MV-4-11 (cell line): ENCODE data around the gene ATP6V1A.

Source experiments
- DNase-seq: peaks from one replicate; lab custom pipeline; 2025; lab: John Stamatoyannopoulos, UW

Gene ATP6V1A

GRCh38 chr3:113747283-113748046 is 630 bp downstream of the ATP6V1A start:
- DNase-seq: peak; percentile 50

- no peak for DNase-seq
Measured at GRCh38 chr3:113751141-113751540, 4.3 kb downstream of the ATP6V1A start.

DNA sequence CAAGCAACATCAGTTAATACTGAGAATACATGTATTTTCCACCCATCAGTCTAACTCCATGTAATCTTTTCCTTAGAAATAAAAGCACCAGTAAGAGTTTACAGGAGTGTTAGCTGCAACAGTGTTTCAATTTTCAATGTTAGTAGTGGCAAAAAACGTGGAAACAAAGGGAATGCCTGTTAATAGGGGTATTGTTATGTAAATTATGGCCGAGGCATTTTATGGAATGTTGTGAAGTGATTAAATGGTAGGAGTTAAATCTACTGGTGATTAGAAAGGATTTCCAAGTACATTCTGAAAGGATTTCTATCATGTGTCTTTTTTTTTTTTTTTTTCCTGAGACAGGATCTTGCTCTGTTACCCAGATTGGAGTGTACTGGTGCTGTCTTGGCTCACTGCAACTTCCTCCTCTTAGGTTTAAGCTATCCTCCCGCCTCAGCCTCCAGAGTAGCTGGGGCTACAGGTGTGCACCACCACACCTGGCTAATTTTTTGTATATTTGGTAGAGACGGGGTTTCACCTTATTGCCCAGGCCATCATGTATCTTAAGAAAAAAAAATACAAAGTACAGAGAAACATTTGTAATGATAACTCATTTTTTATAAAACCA is 6.6 kb downstream of the ATP6V1A start:
- DNase-seq: no peak

DNA sequence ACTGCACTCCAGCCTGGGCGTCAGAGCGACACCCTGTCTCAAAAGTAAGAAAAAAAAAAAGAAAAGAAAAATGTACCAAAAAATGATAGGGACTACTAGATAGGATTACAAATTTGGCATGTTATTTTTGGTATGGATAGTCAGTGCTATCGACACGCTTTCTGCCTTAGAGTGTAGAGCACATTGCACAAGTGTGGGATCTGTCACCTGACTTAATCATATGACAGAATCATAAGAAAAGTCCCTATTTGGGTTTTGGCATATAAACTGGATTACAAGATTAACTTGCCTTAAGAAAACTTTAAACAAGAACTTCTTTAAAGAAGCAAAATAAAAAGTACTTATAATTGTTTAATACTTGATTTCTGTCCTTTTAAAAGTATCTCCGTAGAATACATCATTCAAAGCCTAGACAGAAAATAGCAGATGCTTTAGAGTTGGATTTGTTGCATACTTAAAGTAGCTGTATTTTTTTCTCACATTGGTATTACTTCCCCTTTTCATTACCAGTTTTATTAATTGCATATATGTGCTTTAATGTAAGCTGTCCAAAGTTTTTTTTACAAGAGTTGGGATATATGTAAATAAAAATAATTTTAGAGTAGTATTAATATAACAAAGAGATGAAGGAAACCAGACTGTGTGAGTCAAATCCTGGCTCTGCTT is 7.8 kb downstream of the ATP6V1A start:
- peak; percentile 37 for DNase-seq

DNA sequence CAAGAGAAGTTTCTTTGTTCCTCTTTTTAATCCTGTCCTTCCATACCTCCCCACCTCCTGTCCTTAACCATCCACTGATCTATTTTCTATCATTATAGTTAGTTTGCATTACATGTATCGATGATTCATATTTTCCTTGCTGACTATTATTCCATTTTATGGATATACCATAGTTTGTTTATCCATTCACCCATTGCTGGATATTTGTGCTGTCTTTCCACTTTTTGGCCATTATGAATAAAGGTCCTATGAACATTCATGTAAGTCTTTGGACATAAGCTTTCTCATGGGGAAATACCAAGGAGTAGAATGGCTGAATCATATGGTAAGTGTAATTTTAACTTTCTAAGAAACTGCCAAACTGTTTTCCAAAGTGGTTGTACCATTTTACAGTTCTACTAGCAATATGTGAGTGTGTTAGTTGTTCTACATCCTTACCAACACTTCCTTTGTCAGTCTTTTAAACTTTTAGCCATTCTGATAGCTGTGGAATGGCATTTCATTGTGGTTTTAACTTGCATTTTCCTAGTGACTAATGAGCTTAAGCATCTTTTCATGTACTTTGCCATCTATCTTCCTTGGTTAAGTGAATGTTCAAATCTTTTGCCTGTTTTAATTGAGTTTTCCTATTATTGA is 11.7 kb downstream of the ATP6V1A start:
- DNase-seq: no peak

- DNase-seq: no peak
Measured at GRCh38 chr3:113764698-113765097, 17.9 kb downstream of the ATP6V1A start.

- DNase-seq: peak; percentile 39
Measured at GRCh38 chr3:113769551-113769950, 22.7 kb downstream of the ATP6V1A start.

GRCh38 chr3:113771993-113772392 is 25.2 kb downstream of the ATP6V1A start:
- no peak for DNase-seq

DNA sequence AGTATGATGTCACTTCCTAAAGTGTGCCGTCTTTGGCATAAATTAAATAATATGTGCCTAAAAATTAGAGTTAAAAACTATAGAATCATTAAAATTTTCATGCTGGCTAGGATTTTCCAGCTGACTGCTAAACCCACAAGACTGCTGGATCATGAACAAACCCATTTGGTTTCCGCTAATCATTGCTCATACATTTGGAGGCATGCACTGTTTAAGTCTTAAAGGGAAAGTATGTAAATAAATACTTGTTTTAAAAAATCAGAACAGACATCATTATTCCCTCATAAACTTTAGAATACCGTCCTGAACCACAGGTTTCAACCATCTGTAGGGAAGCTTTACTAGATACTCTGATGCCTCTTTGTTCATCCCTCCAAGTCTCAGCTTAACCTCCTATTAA is 26.5 kb downstream of the ATP6V1A start:
- DNase-seq: no peak

DNA sequence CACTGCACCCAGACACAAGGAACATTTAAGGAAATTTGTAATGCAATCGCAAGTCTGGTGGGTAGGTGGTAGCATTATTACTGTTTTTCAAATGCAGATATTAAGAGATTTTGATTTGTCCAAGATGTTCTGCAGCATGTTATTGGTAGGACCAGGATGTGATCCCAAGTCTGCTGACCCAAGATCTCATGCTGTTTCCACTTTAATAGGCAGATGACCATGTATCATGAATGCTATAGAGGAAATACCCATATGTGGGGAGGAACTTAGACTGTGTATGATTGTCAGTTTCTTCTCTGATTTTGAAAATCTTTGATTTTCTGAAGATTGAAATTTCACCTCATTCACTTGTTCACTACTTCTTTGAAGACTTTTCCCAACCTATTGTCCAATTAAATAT is 28.7 kb downstream of the ATP6V1A start:
- no peak for DNase-seq

GRCh38 chr3:113776564-113776963 is 29.7 kb downstream of the ATP6V1A start:
- DNase-seq: no peak

- DNase-seq: peak; percentile 51
Measured at GRCh38 chr3:113783463-113783862, 36.6 kb downstream of the ATP6V1A start.

GRCh38 chr3:113783980-113784379 is 37.1 kb downstream of the ATP6V1A start:
- DNase-seq: peak; percentile 65

DNA sequence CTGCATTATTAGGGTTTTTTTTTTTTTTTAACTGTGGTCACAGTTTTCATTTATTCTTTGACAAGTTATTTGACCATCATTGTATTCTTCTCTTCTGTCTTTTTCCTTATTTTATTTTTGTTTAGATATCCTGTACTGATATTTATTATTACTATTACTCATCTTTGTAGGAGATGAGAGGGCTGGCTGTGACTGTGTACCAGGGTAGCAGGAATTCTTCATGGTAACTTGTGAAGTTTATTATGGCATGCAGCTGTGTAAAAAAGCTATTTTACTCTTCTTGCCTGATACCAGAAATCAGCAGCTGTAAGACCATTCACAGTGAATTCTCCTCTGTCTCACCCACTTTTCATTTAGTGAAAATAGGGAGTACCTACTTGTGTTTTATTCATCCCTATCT is 44.5 kb downstream of the ATP6V1A start:
- DNase-seq: no peak

GRCh38 chr3:113794526-113794925 is 47.7 kb downstream of the ATP6V1A start:
- DNase-seq: peak; percentile 28

DNA sequence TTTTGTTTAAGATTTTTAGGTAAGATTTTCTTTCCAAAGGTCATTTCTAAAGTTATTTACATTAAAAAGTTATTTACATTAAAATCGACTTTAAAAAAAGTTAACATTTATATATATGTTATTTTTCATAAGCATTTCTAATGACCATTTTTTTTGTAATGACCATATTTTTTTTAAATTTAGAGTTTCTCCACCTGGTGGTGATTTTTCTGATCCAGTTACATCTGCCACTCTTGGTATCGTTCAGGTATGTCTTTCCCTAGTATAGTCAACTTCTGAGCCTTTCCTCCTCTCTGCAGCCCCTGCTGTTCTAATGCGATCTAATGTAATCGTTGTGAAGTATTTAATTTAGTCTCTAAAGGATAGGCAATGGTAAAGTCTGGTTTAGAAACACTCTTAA is 48.9 kb downstream of the ATP6V1A start:
- DNase-seq: no peak

DNA sequence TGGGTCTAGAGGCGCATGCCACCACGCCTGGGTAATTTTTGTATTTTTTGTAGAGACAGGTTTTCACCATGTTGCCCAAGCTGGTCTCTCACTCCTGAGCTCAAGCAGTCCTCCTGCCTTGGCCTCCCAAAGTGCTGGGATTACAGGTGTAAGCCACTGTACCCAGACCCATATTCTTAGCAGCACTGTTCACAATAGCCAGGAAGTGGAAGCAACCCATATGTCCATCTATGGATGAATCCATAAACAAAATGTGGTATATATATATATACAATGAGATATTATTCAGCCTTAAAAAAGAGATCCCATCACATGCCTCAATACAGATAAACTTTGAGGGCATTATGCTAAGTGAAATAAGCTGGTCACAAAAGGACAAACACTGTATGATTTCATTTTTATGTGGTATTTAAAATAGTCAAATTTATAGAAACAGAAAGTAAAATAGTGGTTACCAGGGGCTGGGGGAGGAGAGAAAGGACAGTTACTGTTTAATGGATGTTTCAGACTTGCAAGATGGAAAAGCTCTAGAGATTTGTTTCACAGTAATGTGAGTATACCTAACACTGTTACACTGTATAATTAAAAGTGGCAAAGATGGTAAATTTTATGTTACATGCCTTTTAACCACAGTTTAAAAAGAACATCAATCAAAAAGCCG is 56.1 kb downstream of the ATP6V1A start:
- DNase-seq: no peak

GRCh38 chr3:113804661-113805060 is 57.8 kb downstream of the ATP6V1A start:
- no peak for DNase-seq

- DNase-seq: no peak
Measured at GRCh38 chr3:113805249-113805648, 58.4 kb downstream of the ATP6V1A start.

- DNase-seq: no peak
Measured at GRCh38 chr3:113812854-113813253, 66.0 kb downstream of the ATP6V1A start.

DNA sequence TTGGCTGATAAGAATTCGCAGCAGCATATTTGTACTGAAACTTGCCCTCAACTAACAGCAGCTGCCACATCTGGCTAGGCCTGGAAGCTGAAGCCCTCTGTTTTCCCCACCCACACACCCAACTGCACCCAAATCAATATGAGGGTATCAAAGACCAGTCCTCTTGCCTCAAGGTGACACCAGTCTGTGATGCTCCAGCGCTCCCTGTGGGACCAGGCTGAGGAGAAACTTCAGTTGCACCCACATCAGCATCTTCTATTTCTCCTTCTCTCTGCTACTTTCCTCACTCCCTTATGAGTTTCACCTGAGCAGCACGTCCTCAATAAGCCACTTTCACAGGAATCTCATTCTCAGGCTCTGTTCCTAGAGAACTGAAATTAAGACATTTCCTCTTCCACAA is 73.0 kb downstream of the ATP6V1A start:
- DNase-seq: no peak

DNA sequence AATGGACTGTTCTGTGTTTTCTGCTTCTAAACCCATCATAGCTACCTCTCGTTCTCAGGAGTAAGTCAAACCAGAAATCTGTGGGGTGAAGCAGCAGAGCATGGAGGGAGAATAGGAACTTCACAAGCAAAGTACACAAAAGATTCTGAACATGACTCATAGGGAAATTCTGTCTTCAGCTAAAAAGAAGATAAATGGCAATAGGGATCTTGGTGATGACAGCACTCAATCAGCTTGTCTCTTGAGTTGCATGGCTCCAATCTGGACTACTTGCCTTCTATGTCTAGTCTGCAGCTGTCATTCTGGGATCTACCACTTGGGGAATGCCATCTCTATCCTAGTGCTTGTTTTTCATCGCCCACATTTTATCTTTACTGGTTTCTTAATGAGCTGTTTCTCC is 78.3 kb downstream of the ATP6V1A start:
- DNase-seq: no peak
